KMS-11 (cell line): ENCODE measurements around the gene C3orf62.

ENCODE experiments used
- H2AFZ ChIP-seq: fragments of 200-600 bp; sonication (generic); 2 replicates; pipeline ENCODE4 v1.6.1; 2016; ENCODE audit warnings: antibody characterized with exemption, mixed run types, low read depth
- H3K27ac ChIP-seq: fragments of 200-600 bp; sonication (generic); 2 replicates; pipeline ENCODE4 v1.6.1; 2016; ENCODE audit warnings: mild to moderate bottlenecking, mixed run types
- H3K27me3 ChIP-seq: fragments of 200-600 bp; sonication (generic); 2 replicates; pipeline ENCODE4 v1.6.1; 2017; ENCODE audit warnings: mild to moderate bottlenecking, low read depth, mixed run types, moderate library complexity; ENCODE audit not compliant: insufficient read depth
- H3K36me3 ChIP-seq: fragments of 200-600 bp; sonication (generic); 2 replicates; pipeline ENCODE4 v1.6.1; 2017; ENCODE audit warnings: mild to moderate bottlenecking, mixed run types; ENCODE audit not compliant: insufficient read depth
- H3K4me1 ChIP-seq: fragments of 200-600 bp; sonication (generic); 2 replicates; pipeline ENCODE4 v1.6.1; 2016; ENCODE audit warnings: mild to moderate bottlenecking, low read depth, mixed run types; ENCODE audit not compliant: poor library complexity, severe bottlenecking
- H3K4me2 ChIP-seq: fragments of 200-600 bp; sonication (generic); 2 replicates; pipeline ENCODE4 v1.7.0; 2016; ENCODE audit warnings: mild to moderate bottlenecking, mixed run types
- H3K4me3 ChIP-seq: fragments of 200-600 bp; sonication (generic); IDR thresholded peaks from 2 replicates; pipeline ENCODE4 v1.6.1; 2017; ENCODE audit warnings: low read depth, low read length, mixed read lengths; ENCODE audit not compliant: insufficient read depth
- H3K79me2 ChIP-seq: fragments of 200-600 bp; sonication (generic); 2 replicates; pipeline ENCODE4 v1.6.1; 2016; ENCODE audit warnings: low read depth, mixed run types; ENCODE audit not compliant: insufficient read depth
- H3K9ac ChIP-seq: fragments of 200-600 bp; sonication (generic); 2 replicates; pipeline ENCODE4 v1.6.1; 2016; ENCODE audit warnings: mild to moderate bottlenecking, mixed run types
- H4K20me1 ChIP-seq: fragments of 200-600 bp; sonication (generic); 2 replicates; pipeline ENCODE4 v1.6.1; 2016; ENCODE audit warnings: mild to moderate bottlenecking, mixed run types; ENCODE audit not compliant: insufficient read depth
- CTCF ChIP-seq: fragments of 200-600 bp; sonication (generic); conservative IDR thresholded peaks from 2 replicates; pipeline ENCODE4 v1.6.1; 2017; ENCODE audit warnings: low read depth, mild to moderate bottlenecking, antibody characterized with exemption, low read length, moderate library complexity, mixed read lengths

Gene C3orf62

GRCh38 chr3:49300595-49300994 lies 23.6 kb upstream of the C3orf62 start:
- Histone ChIP-seq H3K27me3 (no peaks in the 10 kb centered on the region), H3K36me3 (no peaks in the 10 kb centered on the region), H3K9ac (no peak overlapping the region), H3K4me2 (no peak overlapping the region), H4K20me1 (no peaks in the 10 kb centered on the region), H2AFZ (no peak overlapping the region), H3K27ac (no peak overlapping the region), H3K79me2 (no peaks in the 10 kb centered on the region), H3K4me1 (peaks cover 8% of the 10 kb centered on the region), H3K4me3 (no peak overlapping the region)
- no peak for TF ChIP-seq CTCF

- H2AFZ ChIP-seq, result no peak overlapping the region
- H3K27me3 ChIP-seq, result no peaks in the 10 kb centered on the region
- H3K9ac ChIP-seq, result no peak overlapping the region
- no peaks in the 10 kb centered on the region for H3K79me2 ChIP-seq
- no peak overlapping the region for H3K27ac ChIP-seq
- no peak overlapping the region for H3K4me2 ChIP-seq
- no peak overlapping the region for H3K4me3 ChIP-seq
- H3K4me1 ChIP-seq, result peaks cover 8% of the 10 kb centered on the region
- H4K20me1 ChIP-seq, result no peaks in the 10 kb centered on the region
- H3K36me3 ChIP-seq, result no peaks in the 10 kb centered on the region
- no peak for TF ChIP-seq CTCF
Measured at GRCh38 chr3:49298511-49298910, 21.5 kb upstream of the C3orf62 start.

GRCh38 chr3:49296781-49297411 lies 19.9 kb upstream of the C3orf62 start:
- peaks cover 8% of the 10 kb centered on the region for H3K4me1 ChIP-seq
- no peak overlapping the region for H3K27ac ChIP-seq
- no peak for TF ChIP-seq CTCF
- no peaks in the 10 kb centered on the region for H4K20me1 ChIP-seq
- no peaks in the 10 kb centered on the region for H3K27me3 ChIP-seq
- H3K4me2 ChIP-seq, result no peak overlapping the region; the same call in 1 of the 2 replicates
- no peak overlapping the region for H2AFZ ChIP-seq
- no peaks in the 10 kb centered on the region for H3K36me3 ChIP-seq
- H3K4me3 ChIP-seq, result no peak overlapping the region
- H3K79me2 ChIP-seq, result no peaks in the 10 kb centered on the region
- H3K9ac ChIP-seq, result no peak overlapping the region

- Histone ChIP-seq H3K27ac (no peak overlapping the region), H3K9ac (no peak overlapping the region), H2AFZ (no peak overlapping the region), H3K4me2 (no peak overlapping the region), H3K4me1 (peaks cover 8% of the 10 kb centered on the region), H3K27me3 (no peaks in the 10 kb centered on the region), H3K4me3 (no peak overlapping the region), H3K36me3 (no peaks in the 10 kb centered on the region), H4K20me1 (no peaks in the 10 kb centered on the region), H3K79me2 (no peaks in the 10 kb centered on the region)
- peak; percentile 72 for TF ChIP-seq CTCF
Measured at GRCh38 chr3:49295489-49296058, 18.5 kb upstream of the C3orf62 start.
